GM18508 (cell line): ENCODE measurements around the gene PSMB7.

Experiments used
- ATAC-seq: cut with Tn5 transposase; IDR thresholded peaks from one replicate; pipeline ENCODE4 v1.9.1; 2021; ENCODE audit warnings: moderate number of reproducible peaks; ENCODE audit not compliant: insufficient read depth, unreplicated experiment

PSMB7 gene

GRCh38 chr9:124386201-124386600 lies 29.0 kb downstream of the PSMB7 start:
- no peak for ATAC-seq

GRCh38 chr9:124385623-124386022 lies 29.6 kb downstream of the PSMB7 start:
- ATAC-seq = no peak

- ATAC-seq = no peak
Measured at GRCh38 chr9:124384846-124385245, 30.4 kb downstream of the PSMB7 start.

- ATAC-seq = no peak
Measured at GRCh38 chr9:124384210-124384609, 31.0 kb downstream of the PSMB7 start.

GRCh38 chr9:124381170-124381945 lies 33.9 kb downstream of the PSMB7 start:
- ATAC-seq = no peak

GRCh38 chr9:124377551-124378406 lies 37.5 kb downstream of the PSMB7 start:
- ATAC-seq = no peak

- no peak for ATAC-seq
Measured at GRCh38 chr9:124376329-124376728, 38.9 kb downstream of the PSMB7 start.

GRCh38 chr9:124375726-124376125 lies 39.5 kb downstream of the PSMB7 start:
- no peak for ATAC-seq

- ATAC-seq = no peak
Measured at GRCh38 chr9:124373851-124374250, 41.4 kb downstream of the PSMB7 start.

- no peak for ATAC-seq
Measured at GRCh38 chr9:124373386-124373785, 41.9 kb downstream of the PSMB7 start.

- no peak for ATAC-seq
Measured at GRCh38 chr9:124372038-124372437, 43.2 kb downstream of the PSMB7 start.

- no peak for ATAC-seq
Measured at GRCh38 chr9:124370896-124371582, 44.2 kb downstream of the PSMB7 start.

- ATAC-seq = no peak
Measured at GRCh38 chr9:124369231-124369797, 45.9 kb downstream of the PSMB7 start.

- ATAC-seq = no peak
Measured at GRCh38 chr9:124368692-124369091, 46.5 kb downstream of the PSMB7 start.

GRCh38 chr9:124366476-124367220 lies 48.6 kb downstream of the PSMB7 start:
- no peak for ATAC-seq

GRCh38 chr9:124365036-124365435 lies 50.2 kb downstream of the PSMB7 start:
- no peak for ATAC-seq

- ATAC-seq = no peak
Measured at GRCh38 chr9:124364141-124364540, 51.1 kb downstream of the PSMB7 start.

GRCh38 chr9:124363326-124364096 lies 51.7 kb downstream of the PSMB7 start:
- no peak for ATAC-seq

- ATAC-seq = no peak
Measured at GRCh38 chr9:124361128-124361527, 54.1 kb downstream of the PSMB7 start.
